GM12864 (cell line): Measurements from ENCODE around the gene SLC45A1.

Source experiments
- DNase-seq: peaks from one replicate; pipeline ENCODE4 v3.0.0-alpha.2; 2011; ENCODE audit warnings: low read depth
- H3K4me3 ChIP-seq: 2 replicates; pipeline ENCODE4 v1.5.1; 2011; ENCODE audit warnings: mild to moderate bottlenecking, low read depth, low read length, control low read depth
- CTCF ChIP-seq: IDR thresholded peaks from 2 replicates; pipeline ENCODE4 v1.5.1; 2011; ENCODE audit warnings: low read depth, mild to moderate bottlenecking, moderate library complexity, low read length, control low read depth, inconsistent platforms; ENCODE audit errors: missing control alignments

SLC45A1 gene

GRCh38 chr1:8357329-8358101, 39.6 kb downstream of the SLC45A1 start:
- no peak for DNase-seq
- H3K4me3 ChIP-seq: no peak overlapping the region
- TF ChIP-seq CTCF: no peak

GRCh38 chr1:8358241-8358896, 40.5 kb downstream of the SLC45A1 start:
- no peak for DNase-seq
- H3K4me3 ChIP-seq: no peak overlapping the region
- no peak for TF ChIP-seq CTCF

DNA sequence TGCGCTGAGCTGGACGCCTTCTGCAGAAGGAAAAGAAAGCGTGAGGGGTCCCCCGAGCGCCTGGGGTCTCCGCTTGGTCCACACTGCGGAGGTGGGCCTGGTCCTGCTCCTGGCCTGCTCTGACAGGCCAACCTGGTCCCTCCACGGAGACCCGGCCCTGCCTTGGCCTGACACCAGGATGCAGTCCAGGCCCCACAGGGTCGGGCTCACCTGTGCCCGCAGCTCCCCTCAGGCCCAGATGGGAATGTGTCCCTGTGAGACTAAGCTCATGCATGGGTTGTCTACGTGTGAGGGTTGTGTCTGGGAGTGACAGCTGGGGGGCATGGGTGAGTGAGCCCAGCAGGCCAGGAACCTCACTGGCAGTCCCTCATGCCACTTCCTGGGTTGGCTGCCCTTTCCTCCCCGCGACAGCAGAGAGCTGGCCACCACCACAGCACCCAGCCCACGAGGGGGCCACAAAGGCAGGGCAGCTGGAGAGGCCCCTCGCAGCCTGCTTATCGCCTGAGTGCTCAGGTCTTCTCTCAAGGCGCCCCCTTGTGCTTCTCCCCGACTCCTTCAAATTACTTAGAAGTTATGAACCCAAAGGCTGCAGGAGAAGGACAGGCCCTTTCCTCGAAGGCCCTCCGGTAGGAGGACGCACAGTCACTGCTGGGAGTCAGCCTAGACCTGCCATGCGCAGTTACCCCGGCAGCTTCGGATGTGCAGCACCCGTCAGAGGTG, 41.1 kb downstream of the SLC45A1 start:
- no peak for TF ChIP-seq CTCF
- DNase-seq: no peak

GRCh38 chr1:8359617-8360481, 41.9 kb downstream of the SLC45A1 start:
- no peak overlapping the region for H3K4me3 ChIP-seq
- no peak for DNase-seq
- TF ChIP-seq CTCF: no peak

More for the DNA sequence above, 41.1 kb downstream of the SLC45A1 start:
- H3K4me3 ChIP-seq: no peak overlapping the region

GRCh38 chr1:8360493-8361197, 42.7 kb downstream of the SLC45A1 start:
- no peak for TF ChIP-seq CTCF
- no peak for DNase-seq
- no peak overlapping the region for H3K4me3 ChIP-seq

DNA sequence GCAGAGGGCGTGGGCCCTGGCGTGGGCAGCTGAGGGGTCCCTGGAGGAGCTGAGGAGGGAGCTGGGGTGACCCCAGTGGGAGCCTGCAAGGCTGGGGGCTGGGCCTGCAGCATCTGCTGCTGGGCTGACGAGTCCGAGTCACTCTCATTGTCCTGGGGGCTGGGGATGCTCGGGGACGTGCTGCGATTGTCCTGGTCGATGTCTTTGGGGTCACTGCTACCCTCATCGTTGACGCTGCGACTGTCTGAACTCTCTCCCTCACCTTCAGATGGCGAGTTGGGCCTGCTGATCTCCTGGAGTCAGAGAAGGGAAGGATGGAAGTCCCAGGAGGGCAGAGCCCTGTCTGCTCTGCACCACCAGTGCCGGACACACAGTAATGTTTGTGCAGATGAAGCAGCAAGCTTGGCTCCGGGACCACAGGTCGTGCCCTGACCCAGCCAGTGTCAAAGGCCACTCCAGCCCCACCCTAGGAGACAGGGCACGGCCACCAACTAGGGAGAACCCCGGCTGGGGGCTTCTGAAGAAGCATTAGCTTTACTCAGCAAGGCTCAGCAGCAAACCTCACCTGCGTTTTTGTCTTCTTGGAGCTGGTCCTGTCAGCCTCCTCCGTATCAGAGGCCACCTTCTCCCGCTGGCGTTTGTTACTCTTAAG, 43.4 kb downstream of the SLC45A1 start:
- no peak for TF ChIP-seq CTCF

More for the DNA sequence above, 43.4 kb downstream of the SLC45A1 start:
- DNase-seq: no peak
- H3K4me3 ChIP-seq: no peak overlapping the region
